ENCODE data around the gene GPR26. TPM values are rescaled to one million over a fixed set of nuclear protein-coding genes. Genes with fewer than 3 reads are reported as not detected.

The GPR26 gene
- polyA plus RNA-seq, 5 donors: 0.03 TPM; not detected in 4

DNA sequence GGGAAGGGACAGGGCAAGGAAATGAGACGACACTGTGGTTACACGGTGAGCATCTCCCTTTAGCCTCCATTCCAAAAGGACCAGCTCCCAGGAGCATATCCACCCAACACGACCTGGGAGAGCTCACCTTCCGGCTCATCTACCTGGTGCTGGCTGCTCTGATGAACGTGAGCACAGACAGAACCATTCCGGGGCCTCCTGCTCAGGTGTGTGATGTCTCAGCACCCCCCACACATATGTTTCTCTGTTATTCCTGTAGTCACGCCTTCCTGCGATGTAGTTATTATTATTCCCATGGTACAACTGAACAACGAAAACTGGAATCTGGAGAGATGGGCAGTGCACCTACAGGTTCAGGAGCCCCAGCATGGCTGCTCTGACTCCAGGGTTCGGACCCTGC lies 20.5 kb upstream of the GPR26 start:
- no peak for DNase-seq

DNA sequence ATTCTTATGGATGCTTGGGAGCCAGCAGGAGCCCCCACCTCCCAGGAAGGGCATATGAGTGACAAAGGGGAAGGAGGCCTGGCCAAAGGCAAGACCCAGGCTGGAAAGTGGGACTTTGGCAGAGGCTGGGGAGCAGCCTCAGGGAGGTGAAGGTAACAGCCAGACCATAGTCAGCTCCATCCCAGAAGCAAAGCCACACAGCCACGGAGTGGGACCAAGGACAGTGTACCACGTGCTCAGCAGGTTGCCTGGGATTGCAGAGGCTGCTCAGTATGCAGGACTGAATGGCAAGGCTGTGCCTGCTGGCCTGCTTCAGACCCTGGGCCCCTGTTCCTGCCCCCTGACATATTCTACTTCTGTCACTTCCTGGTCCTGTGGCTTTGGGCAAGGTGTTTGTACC lies 17.6 kb upstream of the GPR26 start:
- no peak for DNase-seq

DNA sequence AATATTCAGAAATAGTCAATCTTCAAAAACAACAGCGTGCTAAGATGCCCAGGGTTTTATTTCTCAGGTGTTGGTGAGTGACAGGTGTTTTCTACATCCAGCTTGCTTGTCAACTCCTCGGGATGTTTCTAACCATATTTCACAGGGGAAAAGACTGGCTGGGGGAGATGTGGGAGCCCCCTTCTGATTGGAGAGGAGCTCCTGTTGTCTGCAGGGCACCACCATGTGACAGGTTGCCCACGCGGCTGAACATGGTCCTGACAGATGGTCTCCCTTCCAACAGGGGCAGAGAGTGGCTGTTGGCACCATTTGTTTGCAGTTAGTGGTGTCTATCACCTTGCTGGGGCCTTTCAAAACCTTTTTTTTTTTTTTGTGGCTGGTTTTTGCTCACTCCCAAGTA lies 16.5 kb upstream of the GPR26 start:
- no peak for DNase-seq

DNA sequence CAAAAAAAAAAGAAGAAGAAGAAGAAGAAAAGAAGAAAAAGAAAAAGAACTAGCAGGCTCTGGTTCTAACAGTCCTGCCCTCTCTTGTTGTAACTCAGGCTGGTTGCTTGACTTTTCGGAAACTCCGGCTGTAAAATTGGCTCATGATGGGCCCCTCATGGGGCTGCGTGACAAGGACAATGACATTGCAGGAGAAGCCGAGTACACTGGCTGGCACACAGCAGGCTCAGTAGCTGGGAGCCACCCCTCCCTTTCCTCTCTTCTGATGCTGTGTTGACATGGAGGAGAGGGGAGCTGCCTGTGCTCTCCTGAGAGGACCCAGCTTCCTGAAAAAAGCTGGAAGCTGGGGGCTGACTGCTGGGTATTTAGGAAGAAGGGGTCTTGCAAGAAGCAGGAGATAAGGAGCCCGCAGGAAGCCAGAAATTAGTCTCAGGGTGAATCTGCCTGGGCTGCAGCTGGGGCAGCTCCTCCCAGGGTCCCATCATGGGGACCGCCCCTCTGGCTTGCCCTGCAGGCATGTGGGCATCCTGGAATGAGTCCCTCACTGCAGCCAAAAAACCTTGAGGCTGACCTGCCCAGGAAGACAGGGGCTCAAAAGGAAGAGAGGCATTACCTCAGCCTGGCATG lies 14.6 kb upstream of the GPR26 start:
- no peak for DNase-seq

DNA sequence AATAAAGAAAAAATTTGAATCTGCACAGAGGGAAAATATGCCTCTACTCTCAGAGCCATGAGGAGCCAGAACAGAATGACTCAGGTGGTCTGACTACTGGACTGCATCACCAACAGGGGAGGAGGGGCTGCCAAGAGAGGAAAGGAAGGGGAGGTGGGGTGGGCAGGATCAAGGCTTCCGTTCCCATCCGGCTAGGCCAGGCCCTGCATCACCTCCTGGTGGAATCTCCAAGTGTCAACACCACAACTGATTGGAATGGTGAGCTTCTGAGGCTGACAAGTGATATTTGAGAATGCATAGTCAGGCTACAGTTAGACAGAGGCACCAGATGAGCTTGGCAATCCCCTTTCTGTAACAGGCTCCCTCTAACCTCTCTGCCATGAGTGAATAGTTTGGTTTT lies 10.4 kb upstream of the GPR26 start:
- no peak for DNase-seq

DNA sequence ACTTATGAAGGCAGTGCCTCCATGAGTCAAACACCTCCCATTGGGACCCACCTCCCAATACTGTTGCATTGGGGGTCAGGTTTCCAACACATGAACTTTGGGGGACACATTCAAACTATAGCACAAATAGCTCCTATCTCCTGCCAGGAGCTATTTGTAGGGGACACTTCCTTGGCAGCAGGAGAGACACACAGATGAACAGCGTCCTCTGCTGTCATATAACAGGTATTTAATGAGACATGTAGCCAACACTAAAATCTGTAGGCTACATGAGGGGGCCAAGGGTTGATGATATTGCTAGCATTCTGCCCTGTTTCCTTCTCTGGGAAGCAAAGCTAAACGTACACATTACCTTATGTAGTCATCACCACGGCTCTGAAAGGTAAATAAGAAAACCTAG lies 2.6 kb upstream of the GPR26 start:
- no peak for DNase-seq

DNA sequence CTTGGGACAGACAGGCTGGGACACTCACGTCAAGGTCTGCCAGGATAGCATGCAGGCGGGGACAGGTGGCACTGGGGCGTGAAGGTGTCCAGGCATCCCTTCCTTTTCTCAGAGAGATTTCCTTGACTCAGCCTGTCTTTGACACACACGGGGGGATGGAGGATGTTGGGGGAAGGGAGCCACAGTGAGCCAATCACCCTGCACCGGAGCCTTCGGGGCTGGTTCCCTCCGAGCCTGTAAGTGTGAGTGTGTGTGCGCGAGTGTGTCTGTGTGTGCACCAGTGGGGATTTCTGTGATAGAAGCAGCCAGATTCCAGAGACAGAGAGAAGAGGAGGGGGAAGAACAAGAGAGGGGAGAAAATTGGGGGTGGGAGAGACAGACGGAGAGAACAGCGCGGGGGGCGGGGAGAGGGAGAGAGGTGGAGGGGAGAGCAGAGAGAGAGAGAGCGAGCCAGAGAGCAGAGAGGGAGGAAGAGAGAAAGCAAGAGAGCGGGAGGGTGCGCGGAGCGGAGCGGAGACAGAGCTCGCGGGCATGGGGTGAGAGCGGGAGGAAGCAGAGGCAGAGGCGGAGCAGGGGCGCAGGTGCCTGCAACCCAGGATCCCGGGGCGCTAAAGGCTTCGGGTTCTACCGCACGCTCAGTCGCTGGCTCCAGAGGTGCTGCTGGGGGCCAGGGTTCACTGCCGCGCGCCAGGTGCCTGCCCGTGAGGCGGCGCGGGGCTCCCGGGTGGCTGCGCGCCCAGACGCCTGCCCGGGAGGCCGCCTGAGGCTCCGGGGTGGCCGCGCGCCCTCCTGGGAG lies 466 bp upstream of the GPR26 start:
- no peak for DNase-seq

DNA sequence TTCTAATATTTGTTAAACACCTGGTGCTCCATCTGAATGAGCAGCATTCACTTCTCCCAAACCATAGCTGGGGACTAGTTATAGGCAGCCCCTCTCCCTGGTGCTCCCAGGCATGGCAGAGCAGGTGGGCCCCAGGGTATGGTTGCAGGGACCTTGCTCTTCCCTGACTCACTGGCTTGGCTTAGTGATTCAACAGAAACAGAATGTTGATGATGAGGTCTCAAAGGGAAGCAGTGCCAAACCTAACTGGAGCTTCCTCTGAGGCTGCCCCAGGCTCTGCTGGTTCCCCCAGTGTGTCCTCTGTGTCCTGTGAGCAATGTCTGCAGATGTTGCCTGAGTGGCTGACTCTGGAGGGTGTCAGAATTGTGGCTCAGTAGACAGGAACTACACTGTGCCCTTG lies 3.7 kb downstream of the GPR26 start:
- DNase-seq: no peak

DNA sequence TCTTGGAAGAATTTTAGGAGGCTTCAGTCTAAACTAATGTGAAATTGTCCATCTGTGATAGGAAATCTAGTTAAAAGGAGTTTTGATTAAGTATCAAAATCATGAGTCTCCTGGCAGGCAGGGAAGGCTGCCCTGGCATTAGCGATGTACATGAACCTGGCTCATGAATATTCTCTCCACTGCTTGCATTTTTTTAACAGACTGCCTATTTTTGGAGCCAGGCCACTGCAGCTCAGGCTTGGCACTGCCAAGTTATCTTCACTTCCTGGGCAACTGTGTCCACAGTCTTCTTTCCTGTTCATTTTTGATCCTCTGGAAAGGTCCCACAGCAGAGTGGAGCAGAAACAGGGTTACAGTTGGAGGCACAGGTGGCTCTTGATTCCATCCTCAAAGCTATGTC lies 7.0 kb downstream of the GPR26 start:
- no peak for DNase-seq

DNA sequence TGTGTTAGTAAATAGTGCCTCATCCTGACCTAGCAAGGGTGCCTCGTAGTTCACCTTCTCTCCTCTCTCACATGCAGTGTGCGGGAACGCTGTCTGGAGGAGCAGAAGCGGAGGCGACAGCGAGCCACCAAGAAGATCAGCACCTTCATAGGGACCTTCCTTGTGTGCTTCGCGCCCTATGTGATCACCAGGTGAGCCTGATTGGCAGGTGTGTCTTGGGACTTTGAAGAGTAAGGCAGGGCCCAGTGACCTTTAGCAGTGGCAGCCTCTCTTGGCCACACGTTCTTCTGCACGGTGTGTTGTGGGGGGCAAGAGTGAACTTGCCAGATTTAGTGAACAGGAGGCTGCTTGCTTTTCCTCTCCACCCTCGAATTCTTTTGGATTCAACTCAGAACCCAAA lies 8.6 kb downstream of the GPR26 start:
- no peak for DNase-seq

DNA sequence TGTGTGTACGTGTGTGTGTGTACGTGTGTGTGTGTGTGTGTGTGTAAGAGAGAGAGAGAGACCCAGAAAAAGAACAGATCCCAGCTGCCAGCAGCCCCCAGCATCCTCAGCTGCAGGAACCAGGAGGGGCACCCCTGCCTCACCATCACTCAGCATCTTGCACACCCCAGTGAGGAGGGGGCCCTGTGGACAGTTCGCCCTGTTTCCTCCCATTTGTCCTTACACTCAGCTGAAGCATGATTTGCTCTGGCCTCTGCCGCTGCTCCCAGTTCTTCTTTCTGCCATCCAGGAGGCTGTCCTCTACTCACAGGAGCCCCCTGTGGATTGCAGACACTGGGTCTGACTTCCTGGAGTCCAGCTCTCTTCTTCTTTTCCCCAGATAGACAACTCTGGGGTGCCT lies 9.7 kb downstream of the GPR26 start:
- DNase-seq: no peak

DNA sequence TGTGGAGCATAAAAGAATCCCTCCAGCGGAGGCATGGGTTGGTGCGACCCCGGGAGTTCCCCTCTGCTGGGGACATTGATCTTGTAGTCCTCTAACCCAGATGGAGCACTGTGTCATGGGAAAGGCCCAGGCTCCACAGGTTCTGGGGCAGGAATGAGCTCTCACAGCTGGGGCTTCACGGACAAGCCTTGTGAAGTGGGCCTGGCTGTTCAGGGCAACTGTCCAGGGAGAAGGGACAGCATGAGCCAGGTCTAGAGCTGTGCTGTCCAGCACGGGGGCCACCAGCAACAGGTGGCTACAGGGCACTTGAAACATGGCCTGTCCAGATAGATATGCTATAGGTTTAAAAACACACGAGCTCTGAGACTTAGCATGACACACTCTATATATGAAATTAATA lies 11.4 kb downstream of the GPR26 start:
- DNase-seq: no peak

DNA sequence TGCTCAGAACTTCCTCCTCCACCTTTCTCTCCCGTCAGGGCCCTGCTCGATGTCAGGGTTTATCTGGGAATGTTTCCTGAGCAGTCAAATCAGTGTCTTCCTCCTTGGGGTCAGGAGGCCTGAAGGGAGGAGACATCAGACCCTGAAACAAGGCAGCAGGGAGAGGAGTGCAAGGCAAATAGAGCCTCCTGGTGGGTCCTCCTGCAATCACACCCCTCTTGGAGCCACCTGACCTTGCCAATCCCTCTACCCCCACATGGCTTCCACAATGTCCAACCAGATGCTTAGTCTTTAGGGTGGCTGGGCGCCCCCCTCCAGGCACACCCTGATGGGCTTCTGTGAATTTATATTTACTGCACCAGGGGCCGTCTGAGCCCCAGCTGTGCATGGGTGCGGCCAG lies 12.2 kb downstream of the GPR26 start:
- DNase-seq: no peak

DNA sequence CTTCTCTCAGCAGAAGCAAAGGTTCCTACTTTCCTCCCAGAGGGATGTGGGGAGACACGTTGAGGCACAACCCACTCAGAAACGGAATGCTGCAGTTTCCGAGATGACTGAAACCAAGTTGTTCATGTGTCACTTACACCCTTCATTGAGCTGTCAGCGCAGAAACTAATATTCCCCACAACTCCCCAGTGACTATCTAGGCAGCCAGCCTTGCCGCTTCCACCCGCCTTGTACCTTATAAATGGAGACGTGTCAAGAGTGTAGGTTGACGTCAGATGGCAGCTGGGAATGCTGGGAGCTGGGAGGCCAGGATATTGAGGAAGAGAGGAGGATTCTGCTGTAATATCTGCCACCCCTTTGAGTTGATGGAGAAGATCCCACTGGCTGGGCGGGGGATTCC lies 15.1 kb downstream of the GPR26 start:
- DNase-seq: no peak

DNA sequence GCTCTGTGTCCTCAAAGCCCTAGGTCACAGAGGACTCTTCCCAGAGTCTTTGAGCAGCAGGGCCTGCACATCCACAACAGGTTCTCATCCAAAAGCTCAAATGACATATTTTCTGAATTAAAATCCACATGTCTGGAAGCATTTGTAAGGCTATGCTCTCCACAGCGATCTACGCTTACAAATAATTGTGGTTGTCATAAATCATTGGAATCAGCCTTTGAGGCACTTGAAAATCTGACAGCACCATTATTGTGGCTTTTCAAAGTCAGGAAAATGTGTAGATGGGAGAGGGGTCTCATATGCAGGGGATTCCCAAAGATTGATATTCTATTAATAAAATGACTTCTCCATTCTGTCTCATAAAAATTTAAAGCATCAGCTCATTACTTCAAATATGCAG lies 16.3 kb downstream of the GPR26 start:
- no peak for DNase-seq

DNA sequence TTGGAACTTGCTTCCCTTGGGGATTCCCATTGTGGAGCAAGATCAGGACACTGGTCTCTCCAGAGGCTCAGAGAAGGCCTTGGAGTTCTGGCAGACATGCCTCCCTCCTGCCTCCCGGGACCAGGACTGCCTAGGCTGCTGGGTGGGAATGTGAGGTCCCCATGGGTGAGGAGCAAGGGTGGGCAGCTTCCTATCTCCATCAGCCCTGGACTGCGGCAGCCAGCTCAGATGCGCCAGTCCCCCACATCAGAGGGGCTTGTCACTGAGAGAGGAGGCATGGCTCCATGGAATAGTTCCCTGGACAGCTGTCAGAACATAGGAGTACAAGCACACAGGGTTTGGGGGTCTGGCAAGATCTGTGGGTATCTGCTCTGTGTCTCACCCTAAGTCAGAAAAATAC lies 17.3 kb downstream of the GPR26 start:
- no peak for DNase-seq

DNA sequence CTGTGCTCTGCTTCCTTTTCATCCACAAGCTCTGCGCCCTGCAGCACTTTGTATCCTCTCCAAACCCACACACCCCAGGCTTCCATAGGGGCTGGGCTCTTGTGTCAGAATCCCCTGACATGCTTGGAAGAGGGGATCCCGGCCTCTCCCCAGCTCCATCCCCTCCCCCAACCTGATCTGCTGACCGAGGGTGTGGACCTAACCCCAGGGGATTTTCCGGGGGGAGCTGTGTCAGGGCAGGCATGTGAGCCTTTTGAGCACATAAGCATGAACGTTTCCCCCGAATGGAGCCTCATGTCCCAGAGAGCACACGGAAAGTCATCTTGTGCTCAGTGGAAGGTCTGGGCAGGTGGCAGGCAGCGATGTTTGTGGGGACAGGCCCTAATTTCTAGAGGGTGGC lies 17.7 kb downstream of the GPR26 start:
- no peak for DNase-seq

DNA sequence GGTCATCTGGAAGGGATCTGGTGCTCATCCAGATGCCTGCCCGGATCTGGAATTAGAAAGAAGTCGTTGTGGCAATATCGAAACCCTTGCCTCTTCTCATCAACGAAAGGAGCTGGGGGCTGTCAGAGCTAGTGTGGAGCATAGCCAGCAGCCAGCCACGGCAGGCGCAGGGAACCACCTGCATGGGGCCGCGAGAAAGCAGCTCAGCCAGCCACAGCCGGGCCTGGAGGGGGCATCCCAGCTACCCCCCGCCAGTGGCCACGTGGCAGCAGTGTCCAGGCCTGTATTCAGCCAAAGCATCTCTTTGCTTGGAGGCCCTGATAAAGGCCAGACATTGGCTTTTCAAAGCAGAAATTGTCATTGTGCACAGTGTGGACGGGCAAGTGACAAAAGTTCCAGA lies 19.1 kb downstream of the GPR26 start:
- no peak for DNase-seq

DNA sequence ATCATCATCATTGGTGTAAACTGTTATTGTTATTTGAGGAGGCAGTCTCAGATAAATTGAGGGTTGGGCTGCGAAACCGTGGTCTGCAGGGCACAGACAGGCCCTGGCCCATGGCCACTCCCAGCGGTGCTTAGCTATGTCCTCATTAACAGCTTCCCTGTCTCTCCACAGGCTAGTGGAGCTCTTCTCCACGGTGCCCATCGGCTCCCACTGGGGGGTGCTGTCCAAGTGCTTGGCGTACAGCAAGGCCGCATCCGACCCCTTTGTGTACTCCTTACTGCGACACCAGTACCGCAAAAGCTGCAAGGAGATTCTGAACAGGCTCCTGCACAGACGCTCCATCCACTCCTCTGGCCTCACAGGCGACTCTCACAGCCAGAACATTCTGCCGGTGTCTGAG lies 21.6 kb downstream of the GPR26 start:
- no peak for DNase-seq

DNA sequence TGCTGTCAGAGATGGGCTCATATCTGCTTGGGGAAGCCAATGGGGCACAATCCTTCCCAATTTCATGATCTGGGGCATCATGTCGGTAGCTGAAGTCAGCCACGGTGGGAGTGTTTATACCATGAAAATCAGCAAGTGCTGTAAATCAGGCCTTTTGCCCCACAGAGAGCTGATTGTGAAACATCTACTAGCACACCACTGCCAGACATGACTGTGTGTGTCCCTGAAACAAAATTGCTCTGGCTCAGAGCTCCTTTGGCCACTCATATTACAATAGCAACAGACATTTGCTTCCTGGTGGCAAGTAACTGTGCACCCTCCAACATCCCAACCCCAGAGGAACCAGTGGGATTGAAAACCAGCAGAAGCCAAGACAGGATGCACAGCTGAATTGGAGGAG lies 23.7 kb downstream of the GPR26 start:
- DNase-seq: no peak

DNA sequence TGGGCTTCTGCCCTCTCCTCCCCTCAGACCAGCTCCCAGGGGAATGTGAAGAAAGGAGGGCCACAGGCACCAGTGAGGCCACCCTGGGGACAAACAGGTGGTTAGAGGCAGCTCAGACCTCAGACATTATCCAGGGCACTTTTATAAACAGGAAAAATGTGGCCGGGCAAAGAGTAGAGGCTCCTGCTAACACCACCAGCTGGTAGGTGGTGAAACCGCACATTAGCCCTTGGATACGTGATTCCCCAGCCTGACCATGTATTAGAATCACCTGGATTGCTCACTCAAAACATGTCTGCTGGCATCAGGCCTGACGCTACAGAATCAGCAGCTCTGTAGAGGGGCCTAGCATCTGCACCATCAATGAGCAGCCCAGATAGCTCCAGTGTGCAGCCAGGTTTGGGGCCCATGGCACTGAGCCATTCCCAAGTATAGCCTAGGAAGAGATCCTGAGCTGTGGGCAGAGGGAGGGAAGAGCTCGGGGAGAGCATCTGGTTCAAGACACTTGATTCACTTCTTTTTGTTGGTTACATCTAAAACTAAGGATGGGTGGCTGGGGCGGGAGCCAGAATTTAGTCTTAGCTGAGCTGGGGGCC lies 37.1 kb downstream of the GPR26 start:
- no peak for DNase-seq

DNA sequence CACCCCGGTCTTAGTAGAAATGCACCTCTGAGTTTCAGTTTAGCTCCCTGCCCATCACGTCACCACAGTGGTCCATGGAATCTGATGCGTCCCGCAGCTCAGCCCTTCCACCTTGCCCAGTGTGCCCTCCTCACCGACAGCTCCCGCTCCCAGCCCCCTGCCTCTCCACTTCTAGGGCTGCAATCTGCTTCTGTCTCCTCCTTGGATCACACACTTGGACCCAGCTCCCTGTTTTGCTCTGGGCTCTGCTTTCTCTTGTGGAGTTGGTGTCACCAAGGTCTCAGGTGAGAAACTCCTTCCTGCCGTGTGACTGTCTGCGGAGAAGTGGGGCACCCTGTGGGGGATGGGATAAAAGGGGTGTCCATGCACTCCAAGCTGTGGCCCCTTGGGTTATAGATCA lies 37.9 kb downstream of the GPR26 start:
- no peak for DNase-seq

DNA sequence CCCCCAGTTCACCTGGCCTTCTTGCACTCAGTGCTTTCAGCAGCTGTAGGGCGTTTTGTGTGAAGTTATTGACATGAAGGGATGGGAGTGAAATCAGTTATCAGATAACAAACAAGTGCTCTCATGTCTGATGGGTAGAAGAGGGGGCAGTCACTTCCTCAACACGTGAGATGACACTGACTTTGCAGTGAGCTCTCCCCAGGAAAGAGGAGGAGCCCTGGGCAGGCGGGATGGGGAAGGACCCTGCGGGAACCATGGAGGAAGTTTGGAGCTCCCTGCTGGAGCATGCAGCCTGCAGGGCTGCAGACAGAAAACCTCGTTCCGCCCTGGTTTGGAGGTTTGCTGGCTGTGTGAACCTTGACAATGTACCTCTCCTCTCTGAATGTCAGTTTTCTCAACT lies 38.7 kb downstream of the GPR26 start:
- DNase-seq: no peak

DNA sequence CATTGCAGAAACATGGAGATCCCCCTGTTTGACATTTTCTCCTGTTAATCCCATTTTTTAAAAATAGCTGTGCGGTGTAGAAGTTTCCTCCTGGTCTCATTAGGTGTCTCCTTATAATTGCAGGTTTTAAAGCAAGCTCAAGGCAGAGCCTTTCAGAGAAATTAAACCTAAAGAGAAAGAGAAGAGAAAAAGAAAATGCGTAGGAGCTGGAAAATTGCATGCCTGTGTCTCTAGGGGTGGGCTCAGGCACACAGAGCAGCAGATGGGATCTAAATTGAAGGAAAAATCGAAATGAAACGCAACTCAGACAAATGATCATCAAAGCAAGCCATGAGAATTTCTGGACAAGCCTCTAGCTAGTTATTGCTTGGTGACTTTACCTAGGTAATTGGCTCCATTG lies 40.1 kb downstream of the GPR26 start:
- DNase-seq: no peak

Measured in right lung (tissue), 5 donors.